NCI-H1105 treated with DMSO at 0.1 percent for 48 hours (cell line): ENCODE results near the gene CASQ1.

Source experiments
- DNase-seq: peaks from one replicate; lab custom pipeline; 2025; lab: John Stamatoyannopoulos, UW

The CASQ1 gene

GRCh38 chr1:160226623-160227022 lies 36.2 kb downstream of the CASQ1 start:
- DNase-seq = no peak

- no peak for DNase-seq
Observed at GRCh38 chr1:160227034-160227433, 36.7 kb downstream of the CASQ1 start.

GRCh38 chr1:160227561-160227960 lies 37.2 kb downstream of the CASQ1 start:
- DNase-seq = no peak

GRCh38 chr1:160228431-160228830 lies 38.1 kb downstream of the CASQ1 start:
- no peak for DNase-seq

- no peak for DNase-seq
Observed at GRCh38 chr1:160232911-160233310, 42.5 kb downstream of the CASQ1 start.

- DNase-seq = no peak
Observed at GRCh38 chr1:160236806-160237205, 46.4 kb downstream of the CASQ1 start.

- no peak for DNase-seq
Observed at GRCh38 chr1:160237558-160237957, 47.2 kb downstream of the CASQ1 start.

GRCh38 chr1:160238408-160238807 lies 48.0 kb downstream of the CASQ1 start:
- no peak for DNase-seq

- DNase-seq = no peak
Observed at GRCh38 chr1:160239582-160240299, 49.4 kb downstream of the CASQ1 start.

- no peak for DNase-seq
Observed at GRCh38 chr1:160243767-160244166, 53.4 kb downstream of the CASQ1 start.

- DNase-seq = no peak
Observed at GRCh38 chr1:160244209-160244608, 53.8 kb downstream of the CASQ1 start.

GRCh38 chr1:160245434-160245833 lies 55.1 kb downstream of the CASQ1 start:
- no peak for DNase-seq

GRCh38 chr1:160247053-160247452 lies 56.7 kb downstream of the CASQ1 start:
- DNase-seq = no peak

- DNase-seq = no peak
Observed at GRCh38 chr1:160251011-160251410, 60.6 kb downstream of the CASQ1 start.
